ENCODE data around the gene APOBEC4. TPM values are rescaled to one million over a fixed set of nuclear protein-coding genes. Genes with fewer than 3 reads are reported as not detected.
A peak's percentile ranks its signal among the peaks of the same experiment; 100 is the strongest.

Gene APOBEC4
- polyA plus RNA-seq, 1 of the 3 experiments (the other 2 are of a cell fraction) = not detected

- POLR2A ChIA-PET = no interaction called here
- peak overlapping the region; percentile 82 to 94 for H3K27ac ChIP-seq (ENCODE audit: low read depth in 2 of 2, low read length in 1 of 2)
Measured at GRCh38 chr1:183633676-183634343, 19.3 kb downstream of the APOBEC4 start.

GRCh38 chr1:183632964-183633363 is 20.2 kb downstream of the APOBEC4 start:
- no peaks in the 10 kb centered on the region for H3K9me3 ChIP-seq
- peaks cover 30% of the 10 kb centered on the region for H3F3A ChIP-seq (replicated peaks; ENCODE audit: insufficient read depth)
- H3K36me3 ChIP-seq (replicated peaks in 1 of 2; ENCODE audit: control insufficient read depth in 1 of 2, insufficient read depth in 2 of 2, low read length in 1 of 2) = peaks cover 48 to 49% of the 10 kb centered on the region in 2 experiments
- H3K4me2 ChIP-seq = peak overlapping the region; percentile 83
- peak overlapping the region in 1 of 2 experiments; percentile 82; a peak in 2 of 4 replicates for H3K27ac ChIP-seq (ENCODE audit: low read depth in 2 of 2, low read length in 1 of 2)
- WGBS (ENCODE audit: low lambda C conversion rate) = 16% methylated on average over 1 of the region's 1 CpG
- no peaks in the 10 kb centered on the region for H3K27me3 ChIP-seq (ENCODE audit: insufficient read depth)
- ChIA-PET CTCF (interaction anchor here (0.8 to 2.7 kb wide), 20 partner anchors 10 to 401 kb away, joined by 3 to 20 read pairs (median 5); partner anchors contain the start of gene RGL1), POLR2A (no interaction called here)
- H3K9ac ChIP-seq = peak overlapping the region; percentile 91; the same call in 1 of the 2 replicates
- peaks cover 84% of the 10 kb centered on the region for H3K79me2 ChIP-seq (ENCODE audit: insufficient read depth)
- no peak overlapping the region for H2AFZ ChIP-seq (ENCODE audit: low read depth)
- H3K9me2 ChIP-seq = no peaks in the 10 kb centered on the region
- peaks cover 47% of the 10 kb centered on the region for H4K20me1 ChIP-seq (ENCODE audit: insufficient read depth)
- peak overlapping the region; percentile 85 to 92 for H3K4me3 ChIP-seq (ENCODE audit: low read depth in 2 of 2, low read length in 1 of 2)
- no peak for TF ChIP-seq CHD2 (IDR thresholded peaks at IDR 0.05; ENCODE audit: low read length, partially characterized antibody)
- TF ChIP-seq NRF1 (IDR thresholded peaks at IDR 0.05; ENCODE audit: low read depth, low read length) = no peak
- no peak for TF ChIP-seq POLR2AphosphoS5 (IDR thresholded peaks at IDR 0.05; ENCODE audit: low read depth, low read length)
- no peak for TF ChIP-seq EP300 (IDR thresholded peaks at IDR 0.05; ENCODE audit: borderline replicate concordance in 1 of 2, low read depth in 1 of 2, low read length in 1 of 2)
- no peak for TF ChIP-seq TCF12 (IDR thresholded peaks at IDR 0.05)
- TF ChIP-seq SMC3 (IDR thresholded peaks at IDR 0.05; ENCODE audit: low read depth, low read length) = no peak
- no peak for TF ChIP-seq MXI1 (IDR thresholded peaks at IDR 0.05; ENCODE audit: low read depth, low read length)
- DNase-seq = no peak
- H3K4me1 ChIP-seq (ENCODE audit: control insufficient read depth in 1 of 2, insufficient read depth in 2 of 2, low read depth in 1 of 2, low read length in 1 of 2) = peaks cover 22 to 31% of the 10 kb centered on the region in 2 experiments; a peak in 3 of 4 replicates

More at GRCh38 chr1:183633676-183634343, 19.3 kb downstream of the APOBEC4 start:
- Histone ChIP-seq H3K79me2 (ENCODE audit: insufficient read depth) (peaks cover 84% of the 10 kb centered on the region), H3K4me1 (ENCODE audit: control insufficient read depth in 1 of 2, insufficient read depth in 2 of 2, low read depth in 1 of 2, low read length in 1 of 2) (peaks cover 15 to 32% of the 10 kb centered on the region in 2 experiments; a peak in 3 of 4 replicates), H3K4me3 (ENCODE audit: low read depth in 2 of 2, low read length in 1 of 2) (peak overlapping the region; percentile 85 to 92), H2AFZ (ENCODE audit: low read depth) (no peak overlapping the region), H3K9ac (peak overlapping the region; percentile 91), H3F3A (replicated peaks; ENCODE audit: insufficient read depth) (peaks cover 29% of the 10 kb centered on the region), H3K9me3 (no peaks in the 10 kb centered on the region), H3K36me3 (replicated peaks in 1 of 2; ENCODE audit: control insufficient read depth in 1 of 2, insufficient read depth in 2 of 2, low read length in 1 of 2) (peaks cover 39 to 46% of the 10 kb centered on the region in 2 experiments), H3K4me2 (peak overlapping the region; percentile 83), H4K20me1 (ENCODE audit: insufficient read depth) (peaks cover 46% of the 10 kb centered on the region), H3K27me3 (ENCODE audit: insufficient read depth) (no peaks in the 10 kb centered on the region), H3K9me2 (no peaks in the 10 kb centered on the region)
- CTCF ChIA-PET = interaction anchor here (0.7 to 2.7 kb wide), 31 partner anchors 8 to 952 kb away, joined by 3 to 20 read pairs (median 4); partner anchors contain the start of genes RGL1 and TSEN15
- peak; percentile 46 for DNase-seq
- peak; percentile 71 for TF ChIP-seq CTCF (IDR thresholded peaks at IDR 0.05)
- TF ChIP-seq EZH2phosphoT487 (IDR thresholded peaks at IDR 0.05; ENCODE audit: borderline replicate concordance, low read depth) = no peak
- TF ChIP-seq SIN3A (IDR thresholded peaks at IDR 0.05; ENCODE audit: borderline replicate concordance, low read depth, low read length) = no peak
- peak; percentile 70; the same call in 1 of the 2 replicates for TF ChIP-seq POLR2AphosphoS5 (IDR thresholded peaks at IDR 0.05; ENCODE audit: low read depth, low read length)
- TF ChIP-seq TCF12 (IDR thresholded peaks at IDR 0.05) = no peak
- TF ChIP-seq NFIC (IDR thresholded peaks at IDR 0.05; ENCODE audit: borderline replicate concordance) = no peak
- no peak for TF ChIP-seq RXRA (IDR thresholded peaks at IDR 0.05; ENCODE audit: borderline replicate concordance, low read depth)
- TF ChIP-seq RFX5 (IDR thresholded peaks at IDR 0.05; ENCODE audit: low read length) = no peak
- no peak for TF ChIP-seq CHD2 (IDR thresholded peaks at IDR 0.05; ENCODE audit: low read length, partially characterized antibody)
- TF ChIP-seq, protein P1, sequence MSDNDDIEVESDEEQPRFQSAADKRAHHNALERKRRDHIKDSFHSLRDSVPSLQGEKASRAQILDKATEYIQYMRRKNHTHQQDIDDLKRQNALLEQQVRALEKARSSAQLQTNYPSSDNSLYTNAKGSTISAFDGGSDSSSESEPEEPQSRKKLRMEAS (IDR thresholded peaks at IDR 0.05; ENCODE audit: low read depth) = peak; percentile 24; the same call in 1 of the 2 replicates
- 0% methylated on average over 1 of the region's 1 CpG for WGBS (ENCODE audit: low lambda C conversion rate)

All from SK-N-SH (cell line).